K562 (cell line): Measurements from ENCODE around the gene COL5A1. TPM values are rescaled to one million over a fixed set of nuclear protein-coding genes. Genes with fewer than 3 reads are reported as not detected.

Experiments
- ATAC-seq: fragments of 200-7000 bp; cut with Tn5 transposase; 3 replicates; pipeline ENCODE4 v1.9.1; 2020; ENCODE audit warnings: moderate library complexity
- BruUV-seq: library from RNA; stranded (reverse); fragments of 400-500 nt; replicated peaks from 2 replicates; lab custom pipeline; 2021; lab: Mats Ljungman, UMichigan
- CTCF ChIA-PET: fragments of 300-600 bp; formaldehyde crosslinking; extraction: SDS; loops from one replicate; lab custom pipeline; 2021; ENCODE audit warnings: low intra/inter-chr PET ratio; lab: Yijun Ruan, JAX
- POLR2A ChIA-PET: fragments of 300-600, 350-650 bp; sonication (Branson Sonifier 250); formaldehyde crosslinking; extraction: SDS; loops from one replicate; lab custom pipeline; 2021; ENCODE audit warnings: antibody characterized with exemption, inconsistent platforms; lab: Yijun Ruan, JAX
- DNase-seq, 4 experiments: peaks; one replicate each; pipeline versions ENCODE4 v3.0.0 to v3.0.0-alpha.2; 2011 to 2018; ENCODE audit warnings: low spot score in 3 of 4, mixed read lengths in 3 of 4; ENCODE audit errors: extremely low read depth in 1 of 4
- FAIRE-seq: peaks from 2 replicates; lab custom pipeline; 2011; peaks lifted over from hg19 to GRCh38; lab: Jason Lieb, UNC
- H2AFZ ChIP-seq: 2 replicates; pipeline ENCODE4 v1.6.0; 2011; ENCODE audit warnings: low read depth, low read length, control low read depth, inconsistent platforms
- H3K27ac ChIP-seq: fragments of 200-600 bp; 3 replicates; pipeline ENCODE4 v1.8.0; 2011; ENCODE audit warnings: low read depth, mild to moderate bottlenecking, control low read depth, inconsistent platforms, low read length, moderate library complexity, mixed read lengths; ENCODE audit errors: extremely low read depth
- H3K27me3 ChIP-seq, 2 experiments: fragments of 300-600 bp in 1 of 2; 2 replicates in 1 of 2; 3 replicates in 1 of 2; pipeline versions ENCODE4 v1.6.0 to v1.8.0; 2011; ENCODE audit warnings: inconsistent platforms in 2 of 2, low read length in 2 of 2, mild to moderate bottlenecking in 1 of 2, mixed read lengths in 1 of 2, moderate library complexity in 1 of 2; ENCODE audit not compliant: control insufficient read depth in 2 of 2, insufficient read depth in 2 of 2
- H3K36me3 ChIP-seq: fragments of 300-600 bp; 3 replicates; pipeline ENCODE4 v1.8.0; 2011; ENCODE audit warnings: mild to moderate bottlenecking, low read length, inconsistent platforms; ENCODE audit not compliant: control insufficient read depth, insufficient read depth
- H3K4me1 ChIP-seq, 2 experiments: fragments of 200-600 bp in 1 of 2; replicated peaks in 1 of 2; 2 replicates in 1 of 2; 3 replicates in 1 of 2; pipeline versions ENCODE4 v1.5.1 to v1.8.0; 2011; ENCODE audit warnings: inconsistent platforms in 2 of 2, low read length in 2 of 2, mild to moderate bottlenecking in 1 of 2, mixed read lengths in 1 of 2, moderate library complexity in 1 of 2; ENCODE audit not compliant: control insufficient read depth in 2 of 2, insufficient read depth in 2 of 2
- H3K4me2 ChIP-seq: 2 replicates; pipeline ENCODE4 v1.6.1; 2011; ENCODE audit warnings: low read length, control low read depth, inconsistent platforms, mixed read lengths; ENCODE audit not compliant: insufficient read depth
- H3K4me3 ChIP-seq: fragments of 200-600 bp; sonication (generic), shearing (Covaris generic); 2 replicates; pipeline ENCODE4 v1.5.1; 2016; ENCODE audit warnings: control low read depth, inconsistent platforms
- H3K79me2 ChIP-seq: fragments of 200-600 bp; 3 replicates; pipeline ENCODE4 v1.8.0; 2011; ENCODE audit warnings: low read length, inconsistent platforms; ENCODE audit not compliant: control insufficient read depth, insufficient read depth
- H3K9ac ChIP-seq, 2 experiments: 2 replicates each; pipeline versions ENCODE4 v1.6.0 to v1.6.1; 2011; ENCODE audit warnings: low read depth in 2 of 2, low read length in 2 of 2, control low read depth in 1 of 2, inconsistent platforms in 1 of 2, mild to moderate bottlenecking in 1 of 2, mixed read lengths in 1 of 2; ENCODE audit not compliant: insufficient read depth in 1 of 2
- H3K9me1 ChIP-seq: one replicate; pipeline ENCODE4 v1.6.0; 2011; ENCODE audit warnings: inconsistent platforms, mild to moderate bottlenecking, low read length, moderate library complexity; ENCODE audit not compliant: control insufficient read depth, insufficient read depth
- H3K9me3 ChIP-seq: replicated peaks from 2 replicates; pipeline ENCODE4 v1.5.1; 2011; ENCODE audit warnings: low read depth, low read length, inconsistent platforms; ENCODE audit not compliant: control insufficient read depth, insufficient read depth
- H4K20me1 ChIP-seq: replicated peaks from 2 replicates; pipeline ENCODE4 v1.6.1; 2011; ENCODE audit warnings: low read length, inconsistent platforms, mixed read lengths; ENCODE audit not compliant: control insufficient read depth, insufficient read depth
- CBFB ChIP-seq: sonication (generic); formaldehyde crosslinking; IDR thresholded peaks from 2 replicates; pipeline ENCODE4 v1.4.0; 2020; ENCODE audit warnings: mild to moderate bottlenecking, missing genetic modification reagents
- DMBX1 ChIP-seq: fragments of 250-450 bp; sonication (Bioruptor Pico); IDR thresholded peaks from 2 replicates; pipeline ENCODE4 v1.8.0; 2022; ENCODE audit warnings: inconsistent platforms, mild to moderate bottlenecking, moderate library complexity, borderline replicate concordance
- HCFC1 ChIP-seq: IDR thresholded peaks from 2 replicates; pipeline ENCODE4 v1.6.1; 2012; ENCODE audit warnings: low read depth, low read length, improper control_type of control experiment
- HDGF ChIP-seq: fragments of 450-650 bp; IDR thresholded peaks from 2 replicates; pipeline ENCODE4 v1.6.1; 2016
- HSF4 ChIP-seq: fragments of 250-450 bp; sonication (Bioruptor Pico); IDR thresholded peaks from 2 replicates; pipeline ENCODE4 v2.1.2; 2022; ENCODE audit warnings: mild to moderate bottlenecking, moderate library complexity, borderline replicate concordance
- KHSRP ChIP-seq: fragments of 450-650 bp; IDR thresholded peaks from 2 replicates; pipeline ENCODE4 v1.6.1; 2017
- KLF16 ChIP-seq: IDR thresholded peaks from 2 replicates; pipeline ENCODE4 v1.6.1; 2016; ENCODE audit warnings: antibody characterized with exemption
- NBN ChIP-seq: fragments of 450-650 bp; IDR thresholded peaks from 2 replicates; pipeline ENCODE4 v1.6.1; 2016; ENCODE audit warnings: low read depth, mild to moderate bottlenecking
- PCBP1 ChIP-seq: fragments of 200-400 bp; formaldehyde crosslinking; IDR thresholded peaks from 2 replicates; pipeline ENCODE4 v1.6.1; 2018; ENCODE audit warnings: mild to moderate bottlenecking, low read depth, low read length; ENCODE audit not compliant: poor library complexity, severe bottlenecking
- RNF2 ChIP-seq: sonication (generic); IDR thresholded peaks from 2 replicates; pipeline ENCODE4 v1.6.1; 2016
- SRF ChIP-seq, 2 experiments: fragments of 250-450, 450-650 bp in 1 of 2; sonication (Bioruptor Pico) in 1 of 2; sonication (generic) in 1 of 2; formaldehyde crosslinking; IDR thresholded peaks; 2 replicates each; pipeline versions ENCODE4 v1.5.0 to v1.5.1; 2020 to 2022; ENCODE audit warnings: mild to moderate bottlenecking in 1 of 2, missing genetic modification reagents in 1 of 2
- SRSF9 ChIP-seq: fragments of 200-400 bp; formaldehyde crosslinking; IDR thresholded peaks from 2 replicates; pipeline ENCODE4 v1.6.1; 2017; ENCODE audit warnings: low read depth, low read length, borderline replicate concordance
- ZC3H8 ChIP-seq: fragments of 450-650 bp; IDR thresholded peaks from 2 replicates; pipeline ENCODE4 v1.6.1; 2017
- ZEB2 ChIP-seq: fragments of 450-650 bp; IDR thresholded peaks from 2 replicates; pipeline ENCODE4 v1.6.1; 2016
- ZNF232 ChIP-seq: sonication (generic); formaldehyde crosslinking; IDR thresholded peaks from 2 replicates; pipeline ENCODE4 v1.8.0; 2022; ENCODE audit warnings: mild to moderate bottlenecking, missing genetic modification reagents
- ZNF79 ChIP-seq: fragments of 250-450 bp; sonication (Bioruptor Pico); IDR thresholded peaks from 2 replicates; pipeline ENCODE4 v1.4.0; 2020; ENCODE audit warnings: low read depth, mild to moderate bottlenecking, moderate library complexity
- WGBS: fragments of 100-300 bp; shearing (Covaris generic); methylation state at CpG from one replicate; pipeline ENCODE4 v1.1.6; 2016; ENCODE audit warnings: low coverage, mixed read lengths; ENCODE audit not compliant: insufficient coverage; ENCODE audit errors: missing lambda C conversion rate; 5-methylcytosine and 5-hydroxymethylcytosine counted together
- in situ Hi-C: fragments of 300-500 bp; cut with MboI; formaldehyde crosslinking; loops from 4 replicates; pipeline ENCODE4 v1.15.0; 2018; ENCODE audit warnings: inconsistent platforms, mixed read lengths
- intact Hi-C: fragments of 100-400 bp; cut with micrococcal nuclease; formaldehyde crosslinking; loops from 2 replicates; pipeline ENCODE4 v1.14.2; 2022
- polyA plus RNA-seq, 8 experiments: library from polyadenylated mRNA; depleted of rRNA in 4 of 8; stranded (reverse) in 5 of 8; unstranded in 3 of 8; fragments of >200 nt; fragmentation: Nextera tagmentation in 2 of 8; fragmentation: Illumina TruSeq in 1 of 8; extraction: Ambion mirVana in 2 of 8; extraction: Trizol in 1 of 8; gene quantifications; 2 replicates each; pipeline versions ENCODE4 v1.2.1 to v1.2.3, GENCODE V29; 2011 to 2014; ENCODE audit warnings: inconsistent platforms in 1 of 8, missing spikeins in 1 of 8
- total RNA-seq, 7 experiments: library from RNA; depleted of rRNA in 6 of 7; stranded (reverse); fragments of >200 nt in 6 of 7; fragmentation: Illumina TruSeq in 2 of 7; extraction: Trizol in 2 of 7; gene quantifications; 2 replicates each; pipeline versions ENCODE4 v1.2.1 to v1.2.3, GENCODE V29; 2011 to 2021; ENCODE audit warnings: low replicate concordance in 1 of 7
- TF ChIP-seq, protein P1 (sequence below): sonication (generic); formaldehyde crosslinking; IDR thresholded peaks from 2 replicates; pipeline ENCODE4 v1.9.0; 2022; ENCODE audit warnings: mild to moderate bottlenecking, missing genetic modification reagents
- TF ChIP-seq, protein P2 (sequence below): sonication (generic); IDR thresholded peaks from 2 replicates; pipeline ENCODE4 v1.6.1; 2016

Gene COL5A1
- total and polyA plus RNA-seq, 9 of the 15 experiments (the other 6 are each of a cell fraction or from before 2014, with no cell fraction given) = under 0.01 to 0.13 (median 0.04) TPM; not detected in 6

DNA sequence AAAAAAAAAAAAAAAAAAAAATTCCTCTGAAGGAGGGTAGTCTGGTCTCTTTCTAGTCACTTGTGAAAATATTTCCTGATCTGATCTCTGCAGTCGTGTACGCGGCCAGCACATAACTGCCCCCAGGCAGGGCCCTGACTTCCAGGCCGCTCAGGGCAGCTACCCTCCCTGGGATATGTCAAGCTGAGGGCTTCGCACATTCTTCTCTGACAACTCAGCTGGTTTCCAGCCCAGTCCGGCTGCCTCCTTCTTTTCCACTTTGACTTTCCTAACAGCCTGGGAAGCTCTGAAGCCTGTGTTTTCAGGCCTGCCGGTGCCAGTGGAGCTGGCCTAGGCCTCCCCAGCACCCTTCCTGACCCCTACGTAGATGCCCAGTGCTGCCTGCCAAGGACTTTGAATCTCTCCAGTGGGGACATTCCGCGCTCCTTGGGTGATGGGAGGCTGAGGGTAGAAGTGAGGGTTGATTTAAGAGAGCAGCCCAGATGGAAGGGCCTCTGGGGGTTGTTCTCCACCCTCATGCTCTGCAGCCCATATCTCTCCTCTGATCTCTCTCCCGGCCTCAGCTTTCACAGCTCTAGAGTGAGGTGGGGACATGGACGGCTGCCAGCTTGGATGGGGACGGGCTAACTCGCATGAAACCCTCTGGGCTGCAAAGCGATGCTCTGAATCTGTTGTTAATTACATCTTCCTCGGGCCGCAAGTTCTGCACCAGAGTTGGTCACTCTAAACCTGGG lies 20.7 kb downstream of the COL5A1 start:
- H3K27ac ChIP-seq = no peak overlapping the region
- H3K4me3 ChIP-seq = no peak overlapping the region
- no peak overlapping the region for H3K9ac ChIP-seq
- ATAC-seq = no peak
- H3K27me3 ChIP-seq = no peaks in the 10 kb centered on the region; a peak in 1 of 5 replicates
- no peaks in the 10 kb centered on the region for H3K36me3 ChIP-seq
- H4K20me1 ChIP-seq = no peaks in the 10 kb centered on the region
- TF ChIP-seq, protein P1, sequence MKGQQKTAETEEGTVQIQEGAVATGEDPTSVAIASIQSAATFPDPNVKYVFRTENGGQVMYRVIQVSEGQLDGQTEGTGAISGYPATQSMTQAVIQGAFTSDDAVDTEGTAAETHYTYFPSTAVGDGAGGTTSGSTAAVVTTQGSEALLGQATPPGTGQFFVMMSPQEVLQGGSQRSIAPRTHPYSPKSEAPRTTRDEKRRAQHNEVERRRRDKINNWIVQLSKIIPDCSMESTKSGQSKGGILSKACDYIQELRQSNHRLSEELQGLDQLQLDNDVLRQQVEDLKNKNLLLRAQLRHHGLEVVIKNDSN (CRISPR knock-in tag) = no peak
- TF ChIP-seq ZEB2 (no peak), DMBX1 (CRISPR knock-in tag) (no peak), SRF (CRISPR knock-in tag; IDR thresholded peaks at IDR 0.05) (no peak), KHSRP (no peak), CBFB (CRISPR knock-in tag) (no peak), KLF16 (no peak), NBN (no peak), ZC3H8 (no peak), ZNF232 (CRISPR knock-in tag) (no peak), HDGF (no peak), SRSF9 (no peak), PCBP1 (no peak), HCFC1 (no peak), ZNF79 (CRISPR knock-in tag) (no peak), RNF2 (no peak), HSF4 (no peak)
- TF ChIP-seq, protein P2, sequence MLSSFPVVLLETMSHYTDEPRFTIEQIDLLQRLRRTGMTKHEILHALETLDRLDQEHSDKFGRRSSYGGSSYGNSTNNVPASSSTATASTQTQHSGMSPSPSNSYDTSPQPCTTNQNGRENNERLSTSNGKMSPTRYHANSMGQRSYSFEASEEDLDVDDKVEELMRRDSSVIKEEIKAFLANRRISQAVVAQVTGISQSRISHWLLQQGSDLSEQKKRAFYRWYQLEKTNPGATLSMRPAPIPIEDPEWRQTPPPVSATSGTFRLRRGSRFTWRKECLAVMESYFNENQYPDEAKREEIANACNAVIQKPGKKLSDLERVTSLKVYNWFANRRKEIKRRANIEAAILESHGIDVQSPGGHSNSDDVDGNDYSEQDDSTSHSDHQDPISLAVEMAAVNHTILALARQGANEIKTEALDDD = no peak
- TF ChIP-seq, all 486 proteins: peak for 0
- H3K4me1 ChIP-seq = no peaks in the 10 kb centered on the region
- no peaks in the 10 kb centered on the region for H3K9me1 ChIP-seq
- in situ Hi-C loops = no loop called here
- 3% methylated on average over 14 of the region's 17 CpGs for WGBS
- no TSS peak for BruUV-seq
- H3K4me2 ChIP-seq = no peak overlapping the region
- peaks cover 1% of the 10 kb centered on the region; the same call in 1 of the 2 replicates for H3K9me3 ChIP-seq
- ChIA-PET POLR2A (interaction anchor here (0.6 kb wide), 1 partner anchor 209 kb away, joined by 3 read pairs; no protein-coding TSS in a partner anchor), CTCF (no interaction called here)
- FAIRE-seq (no peak), DNase-seq (no peak)
- no peak overlapping the region for H2AFZ ChIP-seq
- no peaks in the 10 kb centered on the region for H3K79me2 ChIP-seq
- intact Hi-C loops = no loop called here
